Tibial nerve (tissue), 3 donors: ENCODE measurements around the gene NTRK2.

Experiments
- CTCF ChIP-seq, 5 experiments: fragments of 200-600 bp in 3 of 5; fragments of 450-650 bp in 2 of 5; sonication (generic) in 3 of 5; IDR thresholded peaks; one replicate each; pipeline ENCODE4 v1.5.1; 2016 to 2019; ENCODE audit warnings: antibody characterized with exemption in 5 of 5, mild to moderate bottlenecking in 3 of 5, moderate library complexity in 2 of 5
- POLR2A ChIP-seq, 2 donors: fragments of 450-650 bp; IDR thresholded peaks; one replicate each; pipeline ENCODE4 v1.6.1; 2017; ENCODE audit warnings: antibody characterized with exemption in 2 of 2, mild to moderate bottlenecking in 2 of 2, moderate library complexity in 2 of 2

GRCh38 chr9:84894859-84895258 is 225.3 kb downstream of the NTRK2 start:
- TF ChIP-seq CTCF (IDR thresholded peaks at IDR 0.05) (no peak), POLR2A (IDR thresholded peaks at IDR 0.05) (no peak)
